ENCODE results near the gene C3orf49. TPM values are rescaled to one million over a fixed set of nuclear protein-coding genes. Genes with fewer than 3 reads are reported as not detected.

The C3orf49 gene
- total RNA-seq, 1 experiment from 2014 or later: not detected

GRCh38 chr3:63869940-63870614, 51.0 kb downstream of the C3orf49 start (continued):
- TF ChIP-seq, protein P1, sequence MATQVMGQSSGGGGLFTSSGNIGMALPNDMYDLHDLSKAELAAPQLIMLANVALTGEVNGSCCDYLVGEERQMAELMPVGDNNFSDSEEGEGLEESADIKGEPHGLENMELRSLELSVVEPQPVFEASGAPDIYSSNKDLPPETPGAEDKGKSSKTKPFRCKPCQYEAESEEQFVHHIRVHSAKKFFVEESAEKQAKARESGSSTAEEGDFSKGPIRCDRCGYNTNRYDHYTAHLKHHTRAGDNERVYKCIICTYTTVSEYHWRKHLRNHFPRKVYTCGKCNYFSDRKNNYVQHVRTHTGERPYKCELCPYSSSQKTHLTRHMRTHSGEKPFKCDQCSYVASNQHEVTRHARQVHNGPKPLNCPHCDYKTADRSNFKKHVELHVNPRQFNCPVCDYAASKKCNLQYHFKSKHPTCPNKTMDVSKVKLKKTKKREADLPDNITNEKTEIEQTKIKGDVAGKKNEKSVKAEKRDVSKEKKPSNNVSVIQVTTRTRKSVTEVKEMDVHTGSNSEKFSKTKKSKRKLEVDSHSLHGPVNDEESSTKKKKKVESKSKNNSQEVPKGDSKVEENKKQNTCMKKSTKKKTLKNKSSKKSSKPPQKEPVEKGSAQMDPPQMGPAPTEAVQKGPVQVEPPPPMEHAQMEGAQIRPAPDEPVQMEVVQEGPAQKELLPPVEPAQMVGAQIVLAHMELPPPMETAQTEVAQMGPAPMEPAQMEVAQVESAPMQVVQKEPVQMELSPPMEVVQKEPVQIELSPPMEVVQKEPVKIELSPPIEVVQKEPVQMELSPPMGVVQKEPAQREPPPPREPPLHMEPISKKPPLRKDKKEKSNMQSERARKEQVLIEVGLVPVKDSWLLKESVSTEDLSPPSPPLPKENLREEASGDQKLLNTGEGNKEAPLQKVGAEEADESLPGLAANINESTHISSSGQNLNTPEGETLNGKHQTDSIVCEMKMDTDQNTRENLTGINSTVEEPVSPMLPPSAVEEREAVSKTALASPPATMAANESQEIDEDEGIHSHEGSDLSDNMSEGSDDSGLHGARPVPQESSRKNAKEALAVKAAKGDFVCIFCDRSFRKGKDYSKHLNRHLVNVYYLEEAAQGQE (IDR thresholded peaks at IDR 0.05; ENCODE audit: low read depth): no peak
- TF ChIP-seq SRF (IDR thresholded peaks at IDR 0.05; ENCODE audit: low read depth) (no peak), EZH2 (IDR thresholded peaks at IDR 0.05) (no peak), SIN3A (IDR thresholded peaks at IDR 0.05; ENCODE audit: low read depth) (no peak)

DNA sequence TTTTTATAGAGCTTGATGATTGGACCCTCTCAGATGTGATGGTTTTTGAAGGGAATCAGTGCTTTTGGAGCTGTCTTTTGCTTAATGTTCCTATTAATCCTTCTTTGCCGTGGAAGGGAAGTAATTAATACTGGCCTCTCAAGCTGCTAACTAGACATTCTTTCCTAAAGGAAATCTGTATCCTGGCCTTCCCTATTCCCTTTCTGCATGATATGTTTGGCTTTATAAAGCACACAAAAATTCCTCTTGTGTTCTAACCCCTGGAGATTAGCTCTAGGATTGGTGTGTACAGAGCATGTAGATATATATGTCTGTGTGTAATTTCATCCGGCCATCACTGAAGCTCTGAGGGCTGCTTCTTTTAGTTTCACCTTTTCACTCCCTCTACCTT, 51.5 kb downstream of the C3orf49 start:
- POLR2A ChIA-PET: no interaction called here
- CTCF ChIA-PET: no interaction called here
- no peak overlapping the region for H3K27ac ChIP-seq (ENCODE audit: low read depth, low read length)

More for the DNA sequence above, 51.5 kb downstream of the C3orf49 start:
- Histone ChIP-seq H3K36me3 (ENCODE audit: control insufficient read depth in 1 of 2, insufficient read depth in 2 of 2, low read length in 2 of 2) (no peaks in the 10 kb centered on the region), H3K9ac (ENCODE audit: low read length) (no peak overlapping the region), H3K9me2 (ENCODE audit: insufficient read depth) (no peaks in the 10 kb centered on the region), H3K27me3 (ENCODE audit: insufficient read depth, low read length) (no peaks in the 10 kb centered on the region), H3K79me2 (ENCODE audit: insufficient read depth, low read length) (peaks cover 61% of the 10 kb centered on the region), H3K4me2 (ENCODE audit: low read length) (no peak overlapping the region), H3K4me1 (ENCODE audit: control insufficient read depth in 1 of 2, insufficient read depth in 2 of 2, low read length in 2 of 2) (peaks cover 13 to 15% of the 10 kb centered on the region in 2 experiments), H2AFZ (ENCODE audit: low read depth, low read length, poor library complexity, severe bottlenecking) (no peak overlapping the region), H3K9me3 (ENCODE audit: control insufficient read depth in 1 of 2, insufficient read depth in 1 of 2, low read depth in 1 of 2, low read length in 2 of 2) (no peaks in the 10 kb centered on the region), H4K20me1 (ENCODE audit: insufficient read depth) (peaks cover 4% of the 10 kb centered on the region; the same call in 1 of the 2 replicates), H3K4me3 (replicated peaks in 1 of 2; ENCODE audit: low read depth in 1 of 2, low read length in 2 of 2) (no peak overlapping the region)
- no TSS peak for BruUV-seq (replicated peaks)
- intact Hi-C loops (cut with micrococcal nuclease): loop anchor here (5.0 kb wide), 1 partner anchor 37 kb away; no protein-coding TSS in a partner anchor
- TF ChIP-seq RAD21 (IDR thresholded peaks at IDR 0.05; ENCODE audit: low read depth): no peak
- no peak for TF ChIP-seq CBX3 (IDR thresholded peaks at IDR 0.05; ENCODE audit: low read depth)
- ATAC-seq (no peak), DNase-seq (ENCODE audit: low read depth, low spot score) (no peak)
- RAD21 ChIA-PET (ENCODE audit: low non-redundant PET in 1 of 2, low total read pairs in 2 of 2, uncharacterized antibody in 2 of 2, unreplicated experiment in 2 of 2): no interaction called here
